GM12875 (cell line): ENCODE results near the gene KIAA0319L.

ENCODE experiments used
- H3K4me3 ChIP-seq: one replicate; pipeline ENCODE4 v1.5.1; 2011; ENCODE audit warnings: low read depth, low read length, control low read depth
- TF ChIP-seq, protein P1 (sequence below): IDR thresholded peaks from 2 replicates; pipeline ENCODE4 v1.5.1; 2011; ENCODE audit warnings: low read depth, mild to moderate bottlenecking, control low read depth, inconsistent platforms, low read length, moderate library complexity, borderline replicate concordance; ENCODE audit not compliant: insufficient read depth

The KIAA0319L gene

DNA sequence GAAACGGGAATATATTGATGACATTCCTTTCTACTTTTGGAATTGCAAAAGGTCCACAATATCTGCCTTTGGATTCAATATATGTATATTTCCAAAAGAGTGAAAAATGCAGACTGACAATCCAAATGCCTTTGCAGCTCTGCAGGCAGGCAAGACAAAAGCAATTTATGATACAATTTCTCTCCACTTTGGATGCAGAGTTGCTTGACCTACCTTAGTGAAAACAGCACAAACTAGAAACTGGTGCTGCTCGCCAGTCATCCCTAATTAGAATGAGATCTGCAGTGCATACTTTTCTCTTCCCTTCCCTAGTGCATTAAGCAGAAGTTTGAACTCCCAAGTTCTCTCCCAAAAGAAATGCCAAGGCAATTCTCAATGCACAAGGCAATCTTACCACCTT is 56.8 kb downstream of the KIAA0319L start:
- TF ChIP-seq, protein P1, sequence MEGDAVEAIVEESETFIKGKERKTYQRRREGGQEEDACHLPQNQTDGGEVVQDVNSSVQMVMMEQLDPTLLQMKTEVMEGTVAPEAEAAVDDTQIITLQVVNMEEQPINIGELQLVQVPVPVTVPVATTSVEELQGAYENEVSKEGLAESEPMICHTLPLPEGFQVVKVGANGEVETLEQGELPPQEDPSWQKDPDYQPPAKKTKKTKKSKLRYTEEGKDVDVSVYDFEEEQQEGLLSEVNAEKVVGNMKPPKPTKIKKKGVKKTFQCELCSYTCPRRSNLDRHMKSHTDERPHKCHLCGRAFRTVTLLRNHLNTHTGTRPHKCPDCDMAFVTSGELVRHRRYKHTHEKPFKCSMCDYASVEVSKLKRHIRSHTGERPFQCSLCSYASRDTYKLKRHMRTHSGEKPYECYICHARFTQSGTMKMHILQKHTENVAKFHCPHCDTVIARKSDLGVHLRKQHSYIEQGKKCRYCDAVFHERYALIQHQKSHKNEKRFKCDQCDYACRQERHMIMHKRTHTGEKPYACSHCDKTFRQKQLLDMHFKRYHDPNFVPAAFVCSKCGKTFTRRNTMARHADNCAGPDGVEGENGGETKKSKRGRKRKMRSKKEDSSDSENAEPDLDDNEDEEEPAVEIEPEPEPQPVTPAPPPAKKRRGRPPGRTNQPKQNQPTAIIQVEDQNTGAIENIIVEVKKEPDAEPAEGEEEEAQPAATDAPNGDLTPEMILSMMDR, result no peak
- no peak overlapping the region for H3K4me3 ChIP-seq

DNA sequence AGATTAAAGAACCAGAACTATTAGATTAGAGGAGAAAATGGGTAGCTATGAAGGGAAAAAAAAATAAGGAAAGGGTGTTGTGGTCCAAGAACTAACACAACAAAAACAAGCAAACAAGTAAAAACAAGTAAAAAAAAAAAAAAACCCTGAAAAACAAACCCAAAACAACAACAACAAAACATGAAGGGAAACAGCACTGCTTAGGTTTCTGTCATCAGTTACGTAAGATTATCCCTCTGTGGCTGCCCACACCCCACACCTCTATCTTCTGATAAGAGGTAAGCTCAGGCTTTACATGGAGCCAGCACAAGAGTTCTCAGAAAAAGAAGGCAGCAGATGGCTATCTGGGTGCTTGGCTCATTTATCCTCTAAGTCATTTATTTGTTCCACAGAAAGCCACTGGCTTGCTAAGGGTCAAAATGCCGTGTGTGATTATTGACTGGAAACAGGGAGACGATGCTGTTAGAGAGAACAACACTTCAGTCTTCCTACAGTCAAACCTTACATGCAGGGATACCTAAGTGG is 57.5 kb downstream of the KIAA0319L start:
- TF ChIP-seq, protein P1, result no peak
- no peak overlapping the region for H3K4me3 ChIP-seq

DNA sequence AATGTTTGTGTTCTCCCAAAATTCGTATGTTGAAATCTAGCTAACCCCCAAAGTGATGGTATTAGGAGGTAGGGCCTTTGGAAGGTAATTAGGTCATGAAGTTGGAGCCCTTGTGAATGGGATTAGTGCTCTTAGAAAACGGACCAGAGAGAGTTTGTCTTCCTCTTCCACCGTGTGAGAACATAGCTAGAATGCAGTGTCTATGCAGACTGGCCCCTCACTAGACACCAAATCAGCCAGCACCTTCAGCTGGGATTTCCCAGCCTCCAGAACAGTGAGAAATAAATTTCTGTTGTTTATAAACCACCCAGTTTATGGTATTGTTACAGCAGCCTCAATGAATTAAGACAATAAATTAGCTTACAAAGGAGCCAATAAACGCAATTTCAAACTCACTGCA is 58.0 kb downstream of the KIAA0319L start:
- TF ChIP-seq, protein P1, result no peak
- H3K4me3 ChIP-seq, result no peak overlapping the region

DNA sequence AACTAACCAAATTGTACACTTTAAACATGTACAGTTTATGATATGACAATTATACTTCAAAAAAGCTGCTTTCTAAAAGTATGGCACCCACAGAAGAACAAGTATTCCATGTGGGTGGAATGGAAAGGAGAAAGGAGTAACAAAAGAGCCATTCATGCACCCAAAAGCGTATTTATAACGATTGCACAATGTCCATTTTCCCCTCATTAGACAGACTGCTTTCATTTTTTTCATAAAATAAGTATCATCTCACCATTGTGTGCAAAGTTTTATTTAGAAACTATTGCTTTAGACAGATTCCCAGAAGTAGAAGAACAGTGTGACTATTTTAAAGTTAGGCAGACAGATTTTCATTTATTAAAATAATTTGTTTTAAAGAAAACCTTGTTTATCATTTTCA is 59.6 kb downstream of the KIAA0319L start:
- TF ChIP-seq, protein P1, result no peak
- H3K4me3 ChIP-seq, result no peak overlapping the region

DNA sequence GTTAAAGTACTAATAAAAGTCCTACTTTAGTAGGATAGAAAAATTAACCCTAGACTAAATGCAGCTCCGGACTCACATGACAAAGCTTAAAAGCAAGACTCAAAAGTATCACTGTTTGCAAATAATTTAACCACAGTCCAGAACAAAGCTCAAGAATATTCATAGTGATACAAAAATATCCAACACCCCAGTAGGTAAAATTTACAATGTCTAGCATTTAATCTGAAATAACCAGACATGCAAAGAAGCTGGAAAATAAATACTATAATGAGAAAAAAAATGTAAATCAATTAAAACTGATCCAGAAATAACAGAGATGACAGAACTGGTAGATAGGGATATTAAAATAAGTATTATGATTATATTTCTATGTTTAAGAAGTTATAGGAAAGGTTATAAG is 67.0 kb downstream of the KIAA0319L start:
- H3K4me3 ChIP-seq, result no peak overlapping the region
- TF ChIP-seq, protein P1, result no peak

DNA sequence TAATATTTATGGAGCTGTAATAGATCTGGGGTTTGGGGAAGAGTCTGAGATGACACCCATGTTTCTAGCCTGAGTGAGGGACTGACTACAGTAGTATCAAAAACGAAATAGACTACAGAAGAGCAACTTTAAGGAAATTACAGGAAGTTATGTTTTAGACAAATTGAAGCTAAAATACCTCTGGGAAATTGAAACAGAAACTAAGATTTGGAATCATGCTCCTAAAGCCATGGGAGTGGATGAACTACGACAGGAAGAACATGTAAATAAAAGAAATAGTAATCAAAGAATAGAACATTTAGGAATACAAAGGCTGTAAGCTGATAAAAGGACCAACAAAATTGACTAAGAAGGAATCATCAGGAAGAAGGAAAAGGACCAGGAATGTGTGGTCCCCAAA is 68.9 kb downstream of the KIAA0319L start:
- H3K4me3 ChIP-seq, result no peak overlapping the region
- TF ChIP-seq, protein P1, result no peak

DNA sequence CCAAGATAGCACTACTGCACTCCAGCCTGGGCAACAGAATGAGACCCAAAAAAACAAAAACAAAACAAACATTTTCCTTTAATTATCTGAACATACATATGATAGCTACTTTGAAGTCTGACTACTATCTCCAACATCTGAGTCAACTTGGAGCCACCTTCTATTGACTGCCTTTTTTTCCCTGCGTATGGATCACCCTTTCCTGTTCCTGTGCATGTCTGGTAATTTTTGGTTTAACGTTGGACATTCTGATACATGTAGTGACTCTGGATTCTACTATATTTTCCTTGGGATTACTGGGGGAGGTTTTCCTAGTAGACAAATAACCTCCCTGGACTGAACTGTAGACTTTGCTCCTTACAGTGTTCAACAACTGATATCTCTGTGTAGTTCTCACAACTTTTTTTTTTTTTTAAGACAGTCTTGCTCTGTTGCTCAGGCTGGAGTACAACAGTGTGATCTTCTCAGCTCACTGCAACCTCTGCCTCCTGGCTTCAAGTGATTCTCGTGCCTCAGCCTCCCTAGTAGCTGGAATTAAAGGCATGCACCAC is 70.3 kb downstream of the KIAA0319L start:
- TF ChIP-seq, protein P1, result no peak
- H3K4me3 ChIP-seq, result no peak overlapping the region
